NCI-H345 (cell line): ENCODE results near the gene KCNC1.

Experiments
- DNase-seq: peaks from one replicate; lab custom pipeline; 2025; lab: John Stamatoyannopoulos, UW

Gene KCNC1

GRCh38 chr11:17774232-17775034, 39.9 kb downstream of the KCNC1 start:
- no peak for DNase-seq

GRCh38 chr11:17775035-17775348, 40.4 kb downstream of the KCNC1 start:
- DNase-seq, result no peak

GRCh38 chr11:17775507-17776211, 41.1 kb downstream of the KCNC1 start:
- DNase-seq, result no peak

- no peak for DNase-seq
These were observed 41.8 kb downstream of the KCNC1 start for GRCh38 chr11:17776212-17776875.

- no peak for DNase-seq
These were observed 42.6 kb downstream of the KCNC1 start for GRCh38 chr11:17777086-17777737.

- no peak for DNase-seq
These were observed 43.1 kb downstream of the KCNC1 start for GRCh38 chr11:17777738-17778091.

GRCh38 chr11:17778352-17778751, 43.8 kb downstream of the KCNC1 start:
- no peak for DNase-seq

GRCh38 chr11:17778956-17779860, 44.6 kb downstream of the KCNC1 start:
- no peak for DNase-seq

- DNase-seq, result no peak
These were observed 45.4 kb downstream of the KCNC1 start for GRCh38 chr11:17779861-17780594.

GRCh38 chr11:17780668-17781067, 46.1 kb downstream of the KCNC1 start:
- DNase-seq, result no peak

- DNase-seq, result no peak
These were observed 46.6 kb downstream of the KCNC1 start for GRCh38 chr11:17781221-17781620.

- no peak for DNase-seq
These were observed 47.0 kb downstream of the KCNC1 start for GRCh38 chr11:17781626-17782025.

- DNase-seq, result no peak
These were observed 47.6 kb downstream of the KCNC1 start for GRCh38 chr11:17782145-17782544.

- no peak for DNase-seq
These were observed 48.2 kb downstream of the KCNC1 start for GRCh38 chr11:17782603-17783337.

GRCh38 chr11:17783878-17784277, 49.3 kb downstream of the KCNC1 start:
- no peak for DNase-seq

GRCh38 chr11:17786824-17787525, 52.4 kb downstream of the KCNC1 start:
- no peak for DNase-seq

GRCh38 chr11:17788084-17788483, 53.5 kb downstream of the KCNC1 start:
- no peak for DNase-seq

- no peak for DNase-seq
These were observed 55.9 kb downstream of the KCNC1 start for GRCh38 chr11:17790453-17790852.

GRCh38 chr11:17791144-17791543, 56.6 kb downstream of the KCNC1 start:
- no peak for DNase-seq

- no peak for DNase-seq
These were observed 57.6 kb downstream of the KCNC1 start for GRCh38 chr11:17792161-17792560.
